GM12878 (cell line): ENCODE results near the gene SNX32. TPM values are rescaled to one million over a fixed set of nuclear protein-coding genes. Genes with fewer than 3 reads are reported as not detected.

Experiments used
- ATAC-seq: fragments of 200-7000 bp; cut with Tn5 transposase; 3 replicates; pipeline ENCODE4 v1.9.1; 2020; ENCODE audit warnings: mild to moderate bottlenecking, moderate library complexity
- BruUV-seq: library from RNA; stranded (reverse); fragments of 400-500 nt; replicated peaks from 2 replicates; lab custom pipeline; 2021; lab: Mats Ljungman, UMichigan
- CTCF ChIA-PET: fragments of 300-600 bp; sonication (Branson Sonifier 250); formaldehyde crosslinking; extraction: SDS; loops from one replicate; lab custom pipeline; 2021; ENCODE audit warnings: inconsistent platforms; lab: Yijun Ruan, JAX
- POLR2A ChIA-PET: fragments of 350-600 bp; formaldehyde crosslinking; extraction: SDS; loops from one replicate; lab custom pipeline; 2021; ENCODE audit warnings: inconsistent platforms; lab: Charles Lee
- RAD21 ChIA-PET: fragments of 300-600 bp; sonication (Branson Sonifier 250); formaldehyde crosslinking; loops from one replicate; lab custom pipeline; 2023; ENCODE audit warnings: antibody characterized with exemption; ENCODE audit not compliant: unreplicated experiment; lab: Charles Lee
- SMC1A ChIA-PET: fragments of 300-600 bp; sonication (Branson Sonifier 250); formaldehyde crosslinking; loops from one replicate; lab custom pipeline; 2023; ENCODE audit not compliant: unreplicated experiment, uncharacterized antibody; lab: Charles Lee
- DNase-seq: peaks from one replicate; pipeline ENCODE4 v3.0.0-alpha.2; 2011; ENCODE audit warnings: low read depth, low spot score
- FAIRE-seq: peaks from 3 replicates; lab custom pipeline; 2011; peaks lifted over from hg19 to GRCh38; lab: Jason Lieb, UNC
- H2AFZ ChIP-seq: 2 replicates; pipeline ENCODE4 v1.6.0; 2011; ENCODE audit warnings: low read depth, low read length, control low read depth; ENCODE audit not compliant: control insufficient read depth
- H3K27ac ChIP-seq: 2 replicates; pipeline ENCODE4 v1.5.1; 2011; ENCODE audit warnings: control low read depth; ENCODE audit not compliant: control insufficient read depth, insufficient read depth
- H3K27me3 ChIP-seq, 2 experiments: replicated peaks in 1 of 2; 2 replicates each; pipeline versions ENCODE4 v1.6.0 to v1.6.1; 2011; ENCODE audit warnings: low read length in 1 of 2; ENCODE audit not compliant: control insufficient read depth in 2 of 2, insufficient read depth in 2 of 2
- H3K36me3 ChIP-seq, 2 experiments: 2 replicates each; pipeline ENCODE4 v1.5.1; 2011; ENCODE audit warnings: low read length in 1 of 2; ENCODE audit not compliant: control insufficient read depth in 2 of 2, insufficient read depth in 2 of 2
- H3K4me1 ChIP-seq: 2 replicates; pipeline ENCODE4 v1.6.1; 2011; ENCODE audit warnings: mild to moderate bottlenecking, low read length, moderate library complexity, mixed read lengths; ENCODE audit not compliant: control insufficient read depth, insufficient read depth
- H3K4me2 ChIP-seq: 2 replicates; pipeline ENCODE4 v1.6.0; 2011; ENCODE audit warnings: control low read depth; ENCODE audit not compliant: control insufficient read depth, insufficient read depth
- H3K4me3 ChIP-seq: fragments of 200-600 bp; sonication (generic); 2 replicates; pipeline ENCODE4 v1.5.1; 2016
- H3K79me2 ChIP-seq: 2 replicates; pipeline ENCODE4 v1.6.0; 2011; ENCODE audit warnings: low read length; ENCODE audit not compliant: control insufficient read depth, insufficient read depth
- H3K9ac ChIP-seq: 2 replicates; pipeline ENCODE4 v1.8.0; 2011; ENCODE audit warnings: low read length, control low read depth, mixed read lengths; ENCODE audit not compliant: control insufficient read depth, insufficient read depth
- H3K9me3 ChIP-seq: replicated peaks from 3 replicates; pipeline ENCODE4 v1.5.1; 2011; ENCODE audit warnings: mild to moderate bottlenecking, low read length; ENCODE audit not compliant: control insufficient read depth, insufficient read depth
- H4K20me1 ChIP-seq: 2 replicates; pipeline ENCODE4 v1.6.0; 2011; ENCODE audit not compliant: control insufficient read depth, insufficient read depth
- ATF3 ChIP-seq: IDR thresholded peaks from 2 replicates; pipeline ENCODE4 v1.6.1; 2011; ENCODE audit warnings: low read depth, mild to moderate bottlenecking, low read length, moderate library complexity, borderline replicate concordance; ENCODE audit errors: extremely low read depth
- BRCA1 ChIP-seq: IDR thresholded peaks from 2 replicates; pipeline ENCODE4 v1.6.1; 2011; ENCODE audit warnings: low read depth, low read length, improper control_type of control experiment
- EZH2 ChIP-seq: IDR thresholded peaks from 2 replicates; pipeline ENCODE4 v1.6.1; 2012; ENCODE audit warnings: low read depth, mild to moderate bottlenecking, control low read depth, inconsistent platforms, low read length, borderline replicate concordance; ENCODE audit not compliant: control insufficient read depth
- HSF1 ChIP-seq: fragments of 150-350 bp; IDR thresholded peaks from 2 replicates; pipeline ENCODE4 v1.6.1; 2014; ENCODE audit warnings: mild to moderate bottlenecking, low read depth, low read length
- JUND ChIP-seq: IDR thresholded peaks from 2 replicates; pipeline ENCODE4 v1.6.1; 2012; ENCODE audit warnings: low read depth, mild to moderate bottlenecking, low read length, improper control_type of control experiment, moderate library complexity
- KAT2A ChIP-seq: conservative IDR thresholded peaks from 2 replicates; pipeline ENCODE4 v1.6.1; 2011; ENCODE audit warnings: low read depth, low read length; ENCODE audit not compliant: control insufficient read depth
- KLF5 ChIP-seq: fragments of 450-650 bp; IDR thresholded peaks from 2 replicates; pipeline ENCODE4 v1.6.1; 2014; ENCODE audit warnings: mild to moderate bottlenecking; ENCODE audit not compliant: partially characterized antibody
- MEF2A ChIP-seq: IDR thresholded peaks from 2 replicates; pipeline ENCODE4 v1.6.1; 2011; ENCODE audit warnings: low read depth, mild to moderate bottlenecking, low read length, moderate library complexity; ENCODE audit not compliant: insufficient read depth
- MTA3 ChIP-seq: IDR thresholded peaks from 2 replicates; pipeline ENCODE4 v1.6.1; 2012; ENCODE audit warnings: low read length, inconsistent platforms, borderline replicate concordance
- NR2C2 ChIP-seq: IDR thresholded peaks from 2 replicates; pipeline ENCODE4 v1.6.1; 2011; ENCODE audit warnings: borderline replicate concordance, low read depth; ENCODE audit not compliant: control insufficient read depth, insufficient read length
- NRF1 ChIP-seq: conservative IDR thresholded peaks from 2 replicates; pipeline ENCODE4 v1.6.1; 2011; ENCODE audit warnings: mild to moderate bottlenecking, low read depth, low read length, improper control_type of control experiment
- RAD51 ChIP-seq: fragments of 450-650 bp; IDR thresholded peaks from 2 replicates; pipeline ENCODE4 v1.6.1; 2016; ENCODE audit warnings: moderate library complexity, mild to moderate bottlenecking, inconsistent platforms
- TAF1 ChIP-seq: IDR thresholded peaks from 2 replicates; pipeline ENCODE4 v1.6.1; 2011; ENCODE audit warnings: mild to moderate bottlenecking, low read depth, low read length, borderline replicate concordance
- TCF7 ChIP-seq: IDR thresholded peaks from 2 replicates; pipeline ENCODE4 v1.6.1; 2014; ENCODE audit warnings: antibody characterized with exemption, borderline replicate concordance
- ZBTB33 ChIP-seq: fragments of 450-650 bp; IDR thresholded peaks from 2 replicates; pipeline ENCODE4 v1.6.1; 2017; ENCODE audit warnings: mild to moderate bottlenecking
- ZNF274 ChIP-seq: IDR thresholded peaks from one replicate; pipeline ENCODE4 v1.8.0; 2011; ENCODE audit not compliant: insufficient read length, insufficient read depth
- ZNF384 ChIP-seq: IDR thresholded peaks from 2 replicates; pipeline ENCODE4 v1.6.1; 2012; ENCODE audit warnings: low read depth, mild to moderate bottlenecking, low read length, improper control_type of control experiment, borderline replicate concordance
- WGBS: methylation state at CpG from one replicate; pipeline ENCODE4 v1.1.6; 2016; ENCODE audit warnings: low lambda C conversion rate; ENCODE audit not compliant: insufficient replicate concordance, insufficient coverage; ENCODE audit errors: missing lambda C conversion rate; 5-methylcytosine and 5-hydroxymethylcytosine counted together
- in situ Hi-C: fragments of 300-500 bp; cut with MboI; formaldehyde crosslinking; loops from 9 replicates; pipeline ENCODE4 v1.14.3; 2018; ENCODE audit warnings: mixed read lengths
- intact Hi-C: fragments of 100-400 bp; cut with micrococcal nuclease; formaldehyde crosslinking; loops from one replicate; pipeline ENCODE4 v1.14.2; 2022; ENCODE audit not compliant: unreplicated experiment
- polyA plus RNA-seq, 11 experiments: library from polyadenylated mRNA; depleted of rRNA in 4 of 11; unstranded in 6 of 11; stranded (reverse) in 5 of 11; fragments of >200 nt; fragmentation: Nextera tagmentation in 4 of 11; fragmentation: Illumina TruSeq in 1 of 11; extraction: Ambion mirVana in 4 of 11; extraction: Trizol in 1 of 11; gene quantifications; 1 replicate in 1 of 11; 2 replicates in 10 of 11; pipeline versions ENCODE4 v1.2.1 to v1.2.3, GENCODE V29; 2011 to 2016; ENCODE audit warnings: inconsistent platforms in 2 of 11, missing spikeins in 2 of 11, low read depth in 1 of 11
- total RNA-seq, 4 experiments: library from RNA; depleted of rRNA in 3 of 4; stranded (reverse); fragments of >200 nt in 3 of 4; fragmentation: Illumina TruSeq in 1 of 4; extraction: Trizol in 1 of 4; gene quantifications; 2 replicates each; pipeline versions ENCODE4 v1.2.1 to v1.2.3, GENCODE V29; 2013 to 2021

Gene SNX32
- total and polyA plus RNA-seq, 10 of the 15 experiments (the other 5 are each of a cell fraction or from before 2014, with no cell fraction given), result 0.04 to 1.5 (median 0.11) TPM; not detected in 1

GRCh38 chr11:65826984-65827735 is 6.6 kb upstream of the SNX32 start:
- H3K79me2 ChIP-seq, result no peaks in the 10 kb centered on the region
- H3K9ac ChIP-seq, result no peak overlapping the region
- no peak overlapping the region for H3K27ac ChIP-seq
- SMC1A ChIA-PET, result interaction anchor here (0.8 to 1.0 kb wide), 2 partner anchors 8 to 121 kb away, joined by 3 read pairs; no protein-coding TSS in a partner anchor
- no peak overlapping the region for H3K4me2 ChIP-seq
- ATAC-seq, result no peak
- no peaks in the 10 kb centered on the region for H4K20me1 ChIP-seq
- H3K9me3 ChIP-seq, result no peaks in the 10 kb centered on the region
- H3K4me1 ChIP-seq, result no peaks in the 10 kb centered on the region
- CTCF ChIA-PET, result interaction anchor here (0.7 to 2.3 kb wide), 10 partner anchors 14 to 195 kb away, joined by 3 to 20 read pairs (median 6); partner anchors contain the start of genes FIBP and KAT5
- DNase-seq, result no peak
- intact Hi-C loops (no loop called here), in situ Hi-C loops (no loop called here)
- H2AFZ ChIP-seq, result no peak overlapping the region
- no peaks in the 10 kb centered on the region for H3K36me3 ChIP-seq
- FAIRE-seq, result no peak
- BruUV-seq, result no TSS peak
- no peak overlapping the region for H3K4me3 ChIP-seq
- POLR2A ChIA-PET, result interaction anchor here (0.5 to 1.6 kb wide), 3 partner anchors 25 to 446 kb away, joined by 3 to 7 read pairs (median 5); no protein-coding TSS in a partner anchor
- H3K27me3 ChIP-seq, result 0 out of 4 replicates have a peak, but pooled peaks cover 0 to 3% of the 10 kb centered on the region in 2 experiments
- 71% methylated on average over 8 of the region's 8 CpGs for WGBS
- RAD21 ChIA-PET, result interaction anchor here (0.9 kb wide), 1 partner anchor 58 kb away, joined by 4 read pairs; no protein-coding TSS in a partner anchor
- no peak for TF ChIP-seq TCF7
- TF ChIP-seq BRCA1, result no peak
- TF ChIP-seq ZBTB33, result no peak
- TF ChIP-seq KLF5, result no peak
- no peak for TF ChIP-seq KAT2A
- TF ChIP-seq NR2C2, result no peak
- no peak for TF ChIP-seq NRF1
- TF ChIP-seq JUND, result no peak
- TF ChIP-seq HSF1, result no peak
- no peak for TF ChIP-seq ATF3
- TF ChIP-seq ZNF384, result no peak
- no peak for TF ChIP-seq MEF2A
- no peak for TF ChIP-seq TAF1
- no peak for TF ChIP-seq MTA3
- no peak for TF ChIP-seq EZH2
- no peak for TF ChIP-seq RAD51
- TF ChIP-seq ZNF274, result no peak
